RWPE1 (cell line): ENCODE data around the gene RGL1.
"Not testable (repeated sequence)": the region's sequence is repeated elsewhere in the genome, so short reads cannot be mapped to it uniquely, and the experiment has no call there.

ENCODE experiments used
- CTCF ChIA-PET: fragments of 350-600 bp; sonication (Branson Sonifier 250); formaldehyde crosslinking; extraction: SDS; loops from one replicate; lab custom pipeline; 2021; lab: Yijun Ruan, JAX
- POLR2A ChIA-PET: fragments of 400-600 bp; formaldehyde crosslinking; extraction: SDS; loops from one replicate; lab custom pipeline; 2020; ENCODE audit warnings: antibody characterized with exemption; ENCODE audit not compliant: low non-redundant PET; lab: Yijun Ruan, JAX
- DNase-seq: peaks from one replicate; pipeline ENCODE4 v3.0.0; 2012; ENCODE audit warnings: low spot score
- H3K27ac ChIP-seq: fragments of 450-650 bp; 2 replicates; pipeline ENCODE4 v1.5.1; 2017
- TF ChIP-seq, protein P1 (sequence below): fragments of 450-650 bp; conservative IDR thresholded peaks from 2 replicates; pipeline ENCODE4 v1.5.1; 2017; ENCODE audit warnings: low read depth, mild to moderate bottlenecking

Gene RGL1

DNA sequence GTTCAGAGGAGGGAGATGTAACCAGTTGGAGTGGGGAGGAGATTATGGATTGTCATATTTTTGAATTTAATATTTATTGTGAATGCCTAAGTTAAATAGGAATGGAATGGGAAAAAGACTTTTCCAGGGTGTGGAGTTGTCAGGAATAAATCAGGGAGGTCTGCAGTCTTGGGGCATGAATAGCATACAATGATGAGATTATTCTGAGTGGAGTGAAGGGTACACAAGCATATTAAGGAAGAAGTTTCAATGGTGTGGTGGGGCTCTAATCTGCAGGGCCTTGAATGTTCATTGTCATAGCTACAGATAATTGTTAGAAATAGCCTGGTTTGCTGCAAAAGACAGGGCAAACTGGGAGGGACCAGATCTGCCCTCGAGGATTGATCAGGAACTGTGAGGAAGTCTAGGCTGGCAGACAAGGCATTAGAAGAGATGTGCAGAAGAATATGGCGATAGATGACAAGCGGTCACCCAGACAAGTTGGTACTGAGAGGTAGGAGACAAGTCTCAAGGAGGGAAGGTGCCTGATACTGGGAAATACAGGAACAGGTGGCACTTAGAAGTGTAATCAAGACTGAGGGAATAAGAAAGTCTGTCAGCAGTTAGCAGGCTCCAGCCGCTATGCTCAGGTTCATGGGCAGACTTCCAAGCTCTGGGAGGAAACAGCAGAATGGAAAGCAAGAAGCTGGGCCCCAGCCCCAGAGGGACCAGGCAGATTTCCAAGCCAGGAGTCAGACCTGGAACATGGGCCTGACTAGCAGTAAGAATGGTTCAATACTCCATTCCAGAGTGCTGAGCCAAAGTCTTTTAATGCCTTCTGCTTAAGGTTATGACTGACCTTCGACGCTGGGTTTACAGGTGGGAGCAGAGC, 20.9 kb upstream of the RGL1 start:
- TF ChIP-seq, protein P1, sequence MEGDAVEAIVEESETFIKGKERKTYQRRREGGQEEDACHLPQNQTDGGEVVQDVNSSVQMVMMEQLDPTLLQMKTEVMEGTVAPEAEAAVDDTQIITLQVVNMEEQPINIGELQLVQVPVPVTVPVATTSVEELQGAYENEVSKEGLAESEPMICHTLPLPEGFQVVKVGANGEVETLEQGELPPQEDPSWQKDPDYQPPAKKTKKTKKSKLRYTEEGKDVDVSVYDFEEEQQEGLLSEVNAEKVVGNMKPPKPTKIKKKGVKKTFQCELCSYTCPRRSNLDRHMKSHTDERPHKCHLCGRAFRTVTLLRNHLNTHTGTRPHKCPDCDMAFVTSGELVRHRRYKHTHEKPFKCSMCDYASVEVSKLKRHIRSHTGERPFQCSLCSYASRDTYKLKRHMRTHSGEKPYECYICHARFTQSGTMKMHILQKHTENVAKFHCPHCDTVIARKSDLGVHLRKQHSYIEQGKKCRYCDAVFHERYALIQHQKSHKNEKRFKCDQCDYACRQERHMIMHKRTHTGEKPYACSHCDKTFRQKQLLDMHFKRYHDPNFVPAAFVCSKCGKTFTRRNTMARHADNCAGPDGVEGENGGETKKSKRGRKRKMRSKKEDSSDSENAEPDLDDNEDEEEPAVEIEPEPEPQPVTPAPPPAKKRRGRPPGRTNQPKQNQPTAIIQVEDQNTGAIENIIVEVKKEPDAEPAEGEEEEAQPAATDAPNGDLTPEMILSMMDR, result no peak
- H3K27ac ChIP-seq, result no peak overlapping the region
- ChIA-PET CTCF (no interaction called here), POLR2A (no interaction called here)
- no peak for DNase-seq

DNA sequence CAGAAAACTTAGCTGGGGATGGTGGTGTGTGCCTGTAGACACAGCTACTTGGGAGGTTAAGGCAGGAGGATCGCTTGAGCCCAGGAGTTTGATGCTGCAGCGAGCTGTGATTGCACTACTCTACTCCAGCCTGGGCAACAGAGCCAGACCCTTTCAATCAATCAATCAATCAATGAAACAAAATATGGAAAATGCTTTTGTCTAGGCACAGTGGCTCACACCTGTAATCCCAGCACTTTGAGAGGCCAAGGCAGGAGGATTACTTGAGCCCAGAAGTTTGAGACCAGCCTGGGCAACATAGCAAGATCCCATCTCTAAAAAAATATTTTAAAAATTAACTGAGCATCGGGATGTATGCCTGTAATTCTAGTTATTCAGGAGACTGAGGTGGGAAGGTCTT, 19.0 kb upstream of the RGL1 start:
- POLR2A ChIA-PET, CTCF ChIA-PET, DNase-seq, H3K27ac ChIP-seq: not testable (repeated sequence)

GRCh38 chr1:183787704-183788103, 17.2 kb upstream of the RGL1 start:
- POLR2A ChIA-PET, result no interaction called here
- CTCF ChIA-PET, result interaction anchor here (0.6 kb wide), 1 partner anchor 1965 kb away, joined by 5 read pairs; no protein-coding TSS in a partner anchor
- TF ChIP-seq, protein P1, result no peak

GRCh38 chr1:183791319-183791718, 13.6 kb upstream of the RGL1 start:
- POLR2A ChIA-PET, result no interaction called here
- CTCF ChIA-PET, result interaction anchor here (0.5 kb wide), 1 partner anchor 318 kb away, joined by 3 read pairs; no protein-coding TSS in a partner anchor
- DNase-seq, result no peak
- H3K27ac ChIP-seq, result no peak overlapping the region
- TF ChIP-seq, protein P1, result no peak

More at GRCh38 chr1:183787704-183788103, 17.2 kb upstream of the RGL1 start:
- no peak overlapping the region for H3K27ac ChIP-seq
- DNase-seq, result no peak

DNA sequence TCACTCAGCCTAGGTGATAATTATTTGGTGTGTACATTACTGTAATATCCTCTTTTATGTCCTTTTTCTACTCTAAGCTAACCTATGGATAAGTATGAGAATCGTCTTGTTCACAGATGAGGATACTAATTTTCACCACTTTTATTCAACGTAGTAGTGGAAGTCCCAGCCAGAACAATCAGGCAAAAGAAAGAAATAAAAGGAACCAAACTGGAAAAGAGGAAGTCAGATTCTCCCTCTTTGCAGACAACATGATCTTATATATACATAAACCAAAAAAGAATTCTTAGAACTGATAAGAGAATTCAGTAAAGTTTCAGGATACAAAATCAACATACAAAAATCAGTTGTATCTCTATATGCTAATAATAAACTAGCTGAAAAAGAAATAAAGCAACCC, 12.6 kb upstream of the RGL1 start:
- CTCF ChIA-PET, result interaction anchor here (0.7 kb wide), 2 partner anchors 34 to 1645 kb away, joined by 3 to 4 read pairs; no protein-coding TSS in a partner anchor
- TF ChIP-seq, protein P1, result no peak

DNA sequence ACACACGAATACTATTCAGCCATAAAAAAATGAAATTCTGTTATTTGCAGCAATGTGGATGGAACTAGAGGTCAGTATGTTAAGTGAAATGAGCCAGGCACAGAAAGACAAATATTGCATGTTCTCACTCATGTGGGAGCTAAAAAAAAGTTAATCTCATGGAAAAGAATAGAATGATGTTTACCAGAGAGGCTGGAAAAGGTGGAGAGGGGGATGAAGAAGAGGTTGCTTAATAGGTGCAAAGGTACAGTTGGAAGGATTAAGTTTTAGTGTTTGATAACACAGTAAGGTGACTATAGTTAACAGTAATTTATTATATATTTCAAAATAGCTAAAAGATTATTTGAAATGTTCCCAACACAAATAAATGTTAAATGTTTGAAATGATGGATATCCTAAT, 10.8 kb upstream of the RGL1 start:
- H3K27ac ChIP-seq, result no peak overlapping the region
- CTCF ChIA-PET, result no interaction called here
- no peak for DNase-seq
- POLR2A ChIA-PET, result no interaction called here
- TF ChIP-seq, protein P1, result no peak

More for the DNA sequence above, 12.6 kb upstream of the RGL1 start:
- POLR2A ChIA-PET, result no interaction called here
- DNase-seq, result no peak
- no peak overlapping the region for H3K27ac ChIP-seq

- POLR2A ChIA-PET, result no interaction called here
- no peak overlapping the region for H3K27ac ChIP-seq
- no peak for DNase-seq
- CTCF ChIA-PET, result no interaction called here
- TF ChIP-seq, protein P1, result no peak
Observed at GRCh38 chr1:183800449-183800848, 4.5 kb upstream of the RGL1 start.
